ENCODE results near the gene CPZ.

Gene CPZ

GRCh38 chr4:8581094-8581861 is 11.3 kb upstream of the CPZ start:
- DNase-seq (ENCODE audit: low spot score): no peak

- DNase-seq (ENCODE audit: low spot score): no peak
Measured at GRCh38 chr4:8582016-8582415, 10.5 kb upstream of the CPZ start.

GRCh38 chr4:8582436-8582835 is 10.1 kb upstream of the CPZ start:
- DNase-seq (ENCODE audit: low spot score): no peak

- DNase-seq (ENCODE audit: low spot score): no peak
Measured at GRCh38 chr4:8582941-8583654, 9.5 kb upstream of the CPZ start.

GRCh38 chr4:8583655-8584025 is 8.9 kb upstream of the CPZ start:
- DNase-seq (ENCODE audit: low spot score): no peak

GRCh38 chr4:8585186-8585585 is 7.4 kb upstream of the CPZ start:
- DNase-seq (ENCODE audit: low spot score): peak; percentile 17

GRCh38 chr4:8585721-8586212 is 6.8 kb upstream of the CPZ start:
- DNase-seq (ENCODE audit: low spot score): no peak

- DNase-seq (ENCODE audit: low spot score): no peak
Measured at GRCh38 chr4:8586246-8586645, 6.3 kb upstream of the CPZ start.

GRCh38 chr4:8586671-8587468 is 5.7 kb upstream of the CPZ start:
- peak; percentile 28 for DNase-seq (ENCODE audit: low spot score)

- no peak for DNase-seq (ENCODE audit: low spot score)
Measured at GRCh38 chr4:8587469-8588195, 4.9 kb upstream of the CPZ start.

GRCh38 chr4:8588196-8588470 is 4.4 kb upstream of the CPZ start:
- DNase-seq (ENCODE audit: low spot score): no peak

- no peak for DNase-seq (ENCODE audit: low spot score)
Measured at GRCh38 chr4:8589336-8589735, 3.2 kb upstream of the CPZ start.

GRCh38 chr4:8589823-8590545 is 2.6 kb upstream of the CPZ start:
- no peak for DNase-seq (ENCODE audit: low spot score)

GRCh38 chr4:8590546-8590880 is 2.1 kb upstream of the CPZ start:
- no peak for DNase-seq (ENCODE audit: low spot score)

GRCh38 chr4:8591114-8591513 is 1.5 kb upstream of the CPZ start:
- DNase-seq (ENCODE audit: low spot score): no peak

- DNase-seq (ENCODE audit: low spot score): no peak
Measured at GRCh38 chr4:8591626-8592365, 769 bp upstream of the CPZ start.

- DNase-seq (ENCODE audit: low spot score): no peak
Measured at GRCh38 chr4:8593264-8594096, 915 bp downstream of the CPZ start.

- DNase-seq (ENCODE audit: low spot score): peak; percentile 58
Measured at GRCh38 chr4:8594097-8595038, 1.8 kb downstream of the CPZ start.
